Subcutaneous adipose tissue (tissue), 4 donors: ENCODE results near the gene MARCOL. TPM values are rescaled to one million over a fixed set of nuclear protein-coding genes. Genes with fewer than 3 reads are reported as not detected.

Experiments used
- small RNA-seq: library from RNA; depleted of rRNA; stranded (forward); fragments of <200 nt; gene quantifications from one replicate; pipeline ENCODE3, GENCODE V24; 2016
- total RNA-seq, 4 donors: library from RNA; depleted of rRNA; stranded (reverse); fragments of >200 nt; gene quantifications; one replicate each; pipeline ENCODE4 v1.1.0, GENCODE V29; 2016
- TF ChIP-seq, protein P1 (sequence below): fragments of 450-650 bp; IDR thresholded peaks from one replicate; pipeline ENCODE4 v1.5.1; 2016; ENCODE audit warnings: low read depth, mild to moderate bottlenecking, control low read depth, antibody characterized with exemption, moderate library complexity

The MARCOL gene
- total RNA-seq, 4 donors from 2014 or later = not detected

- TF ChIP-seq, protein P1, sequence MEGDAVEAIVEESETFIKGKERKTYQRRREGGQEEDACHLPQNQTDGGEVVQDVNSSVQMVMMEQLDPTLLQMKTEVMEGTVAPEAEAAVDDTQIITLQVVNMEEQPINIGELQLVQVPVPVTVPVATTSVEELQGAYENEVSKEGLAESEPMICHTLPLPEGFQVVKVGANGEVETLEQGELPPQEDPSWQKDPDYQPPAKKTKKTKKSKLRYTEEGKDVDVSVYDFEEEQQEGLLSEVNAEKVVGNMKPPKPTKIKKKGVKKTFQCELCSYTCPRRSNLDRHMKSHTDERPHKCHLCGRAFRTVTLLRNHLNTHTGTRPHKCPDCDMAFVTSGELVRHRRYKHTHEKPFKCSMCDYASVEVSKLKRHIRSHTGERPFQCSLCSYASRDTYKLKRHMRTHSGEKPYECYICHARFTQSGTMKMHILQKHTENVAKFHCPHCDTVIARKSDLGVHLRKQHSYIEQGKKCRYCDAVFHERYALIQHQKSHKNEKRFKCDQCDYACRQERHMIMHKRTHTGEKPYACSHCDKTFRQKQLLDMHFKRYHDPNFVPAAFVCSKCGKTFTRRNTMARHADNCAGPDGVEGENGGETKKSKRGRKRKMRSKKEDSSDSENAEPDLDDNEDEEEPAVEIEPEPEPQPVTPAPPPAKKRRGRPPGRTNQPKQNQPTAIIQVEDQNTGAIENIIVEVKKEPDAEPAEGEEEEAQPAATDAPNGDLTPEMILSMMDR = no peak
Measured at GRCh38 chr5:148267962-148268361, 29.6 kb downstream of the MARCOL start.

- TF ChIP-seq, protein P1 = no peak
Measured at GRCh38 chr5:148268566-148268965, 30.2 kb downstream of the MARCOL start, which contains the start of gene SPINK13. Gene SPINK13, plus strand, starts transcription at chr5:148268794. Its CDS starts 1,279 bp downstream, at chr5:148270073.

- TF ChIP-seq, protein P1 = no peak
Measured at GRCh38 chr5:148290271-148291195, 52.2 kb downstream of the MARCOL start.

Small RNA genes lying within 50 kb of the gene (small RNA-seq; reads per million reads assigned to genes)
- gene HMGN1P16 = not detected

Other genes with a start within 250 kb of the MARCOL start
- under 1 TPM in 2 of 4 donors, not detected in 2; 0.51 to 0.57 TPM for gene SPINK5, start 174.5 kb upstream of the MARCOL start, total RNA-seq
- not detected for gene SPINK14, start 70.0 kb upstream of the MARCOL start, total RNA-seq
- not detected for gene SPINK6, start 35.5 kb upstream of the MARCOL start, total RNA-seq
- gene SPINK13, start 30.3 kb downstream of the MARCOL start, total RNA-seq = 1 to 10 TPM in 1 of 4 donors, not detected in 3; 2.4 TPM
- gene SPINK7, start 73.9 kb downstream of the MARCOL start, total RNA-seq = not detected
- not detected for gene SPINK9, start 97.0 kb downstream of the MARCOL start, total RNA-seq
- 10 to 100 TPM; 56.3 to 94.7 (median 71.7) TPM for gene FBXO38, start 145.4 kb downstream of the MARCOL start, total RNA-seq